Measurements from ENCODE around the gene DNAJA3. TPM values are rescaled to one million over a fixed set of nuclear protein-coding genes. Genes with fewer than 3 reads are reported as not detected.

The DNAJA3 gene
- total RNA-seq, 6 experiments from 2014 or later, result 40.8 to 54.4 (median 45.1) TPM

GRCh38 chr16:4487955-4488498, 62.4 kb downstream of the DNAJA3 start:
- Mint-ChIP-seq H3K4me3 (peak overlapping the region; percentile 40), H3K27ac (peak overlapping the region; percentile 95)

DNA sequence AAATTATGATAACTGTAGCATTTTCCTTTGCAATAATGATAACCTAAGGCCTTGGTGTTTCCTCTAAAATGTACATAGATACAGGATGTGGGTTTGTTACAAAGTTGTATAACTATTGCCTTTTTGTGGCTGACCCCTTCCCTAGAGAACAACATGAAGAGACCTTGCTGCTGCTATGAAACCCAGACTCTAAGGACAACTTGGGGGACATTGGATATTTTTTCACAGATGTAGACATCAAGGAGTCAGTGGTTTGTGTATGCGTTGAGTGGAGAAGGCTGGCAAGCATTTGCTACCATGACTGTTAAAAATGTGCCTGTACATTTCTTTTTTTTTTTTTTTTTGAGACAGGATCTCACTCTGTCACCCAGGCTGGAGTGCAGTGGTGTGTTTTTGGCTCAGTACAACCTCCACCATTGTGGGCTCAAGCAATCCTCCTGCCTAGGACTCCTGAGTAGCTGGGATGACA, 62.9 kb downstream of the DNAJA3 start:
- DNase-seq, result no peak

More at GRCh38 chr16:4487955-4488498, 62.4 kb downstream of the DNAJA3 start:
- Mint-ChIP-seq H3K4me1 (ENCODE audit: low read depth) (peaks cover 55% of the 10 kb centered on the region), H3K27me3 (ENCODE audit: insufficient read depth) (no peaks in the 10 kb centered on the region), H3K36me3 (ENCODE audit: low read depth) (peaks cover 17% of the 10 kb centered on the region), H3K9me3 (no peaks in the 10 kb centered on the region)
- TF ChIP-seq CTCF (IDR thresholded peaks at IDR 0.05), result no peak
- peak; percentile 39 for DNase-seq

GRCh38 chr16:4489030-4489429, 63.4 kb downstream of the DNAJA3 start:
- Mint-ChIP-seq H3K4me3 (peak overlapping the region; percentile 52; the same call in 1 of the 2 replicates), H3K4me1 (ENCODE audit: low read depth) (peaks cover 65% of the 10 kb centered on the region), H3K27ac (peak overlapping the region; percentile 95), H3K36me3 (ENCODE audit: low read depth) (peaks cover 23% of the 10 kb centered on the region), H3K27me3 (ENCODE audit: insufficient read depth) (no peaks in the 10 kb centered on the region), H3K9me3 (no peaks in the 10 kb centered on the region)
- TF ChIP-seq CTCF (IDR thresholded peaks at IDR 0.05), result no peak
- peak; percentile 72 for DNase-seq

More for the DNA sequence above, 62.9 kb downstream of the DNAJA3 start:
- Mint-ChIP-seq H3K27ac (peak overlapping the region; percentile 95), H3K4me3 (peak overlapping the region; percentile 52; the same call in 1 of the 2 replicates), H3K36me3 (ENCODE audit: low read depth) (peaks cover 23% of the 10 kb centered on the region), H3K27me3 (ENCODE audit: insufficient read depth) (no peaks in the 10 kb centered on the region), H3K4me1 (ENCODE audit: low read depth) (peaks cover 60% of the 10 kb centered on the region), H3K9me3 (no peaks in the 10 kb centered on the region)
- no peak for TF ChIP-seq CTCF (IDR thresholded peaks at IDR 0.05)

GRCh38 chr16:4491898-4492297, 66.2 kb downstream of the DNAJA3 start:
- no peak for DNase-seq
- H3K9me3 Mint-ChIP-seq, result 0 out of 2 replicates have a peak, but pooled peaks cover 3% of the 10 kb centered on the region
- H3K27me3 Mint-ChIP-seq (ENCODE audit: insufficient read depth), result 0 out of 2 replicates have a peak, but pooled peaks cover 3% of the 10 kb centered on the region
- H3K36me3 Mint-ChIP-seq (ENCODE audit: low read depth), result peaks cover 18% of the 10 kb centered on the region
- TF ChIP-seq CTCF (IDR thresholded peaks at IDR 0.05), result no peak
- H3K27ac Mint-ChIP-seq, result no peak overlapping the region
- H3K4me3 Mint-ChIP-seq, result no peak overlapping the region
- peaks cover 78% of the 10 kb centered on the region for H3K4me1 Mint-ChIP-seq (ENCODE audit: low read depth)

GRCh38 chr16:4494746-4495490, 69.2 kb downstream of the DNAJA3 start:
- Mint-ChIP-seq H3K36me3 (ENCODE audit: low read depth) (peaks cover 34% of the 10 kb centered on the region), H3K9me3 (0 out of 2 replicates have a peak, but pooled peaks cover 3% of the 10 kb centered on the region), H3K27me3 (ENCODE audit: insufficient read depth) (0 out of 2 replicates have a peak, but pooled peaks cover 3% of the 10 kb centered on the region), H3K27ac (peak overlapping the region; percentile 98), H3K4me1 (ENCODE audit: low read depth) (peaks cover 84% of the 10 kb centered on the region), H3K4me3 (peak overlapping the region; percentile 42)
- peak; percentile 78 for DNase-seq
- no peak for TF ChIP-seq CTCF (IDR thresholded peaks at IDR 0.05)
